T-helper 2 cell treated with Interferon-gamma antibody and Interleukin-4, amounts not matched to agents 100 ng/mL and 5 ng/mL, for 36 hours (primary cell): ENCODE results near the gene SLC44A1. TPM values are rescaled to one million over a fixed set of nuclear protein-coding genes. Genes with fewer than 3 reads are reported as not detected.

Experiments used
- intact Hi-C: fragments of 100-400 bp; cut with micrococcal nuclease; formaldehyde crosslinking; loops from one replicate; pipeline ENCODE4 v1.15.1; 2023
- total RNA-seq: library from RNA; stranded (reverse); gene quantifications from 2 replicates; pipeline ENCODE4 v1.2.3, GENCODE V29; 2022

SLC44A1 gene
- total RNA-seq, 1 donor from 2014 or later = 4.2 TPM

- intact Hi-C loops = no loop called here
Observed at GRCh38 chr9:105269593-105269992, 25.1 kb downstream of the SLC44A1 start.

- intact Hi-C loops = no loop called here
Observed at GRCh38 chr9:105270711-105271110, 26.3 kb downstream of the SLC44A1 start.

GRCh38 chr9:105273731-105274130, 29.3 kb downstream of the SLC44A1 start:
- intact Hi-C loops = no loop called here

- intact Hi-C loops = no loop called here
Observed at GRCh38 chr9:105275111-105275510, 30.7 kb downstream of the SLC44A1 start.

- intact Hi-C loops = no loop called here
Observed at GRCh38 chr9:105275938-105276337, 31.5 kb downstream of the SLC44A1 start.

GRCh38 chr9:105278751-105279150, 34.3 kb downstream of the SLC44A1 start:
- intact Hi-C loops = no loop called here

- intact Hi-C loops = no loop called here
Observed at GRCh38 chr9:105280691-105281090, 36.2 kb downstream of the SLC44A1 start.

GRCh38 chr9:105281272-105281671, 36.8 kb downstream of the SLC44A1 start:
- intact Hi-C loops = no loop called here

GRCh38 chr9:105281926-105282325, 37.5 kb downstream of the SLC44A1 start:
- intact Hi-C loops = no loop called here

- intact Hi-C loops = no loop called here
Observed at GRCh38 chr9:105282870-105283621, 38.6 kb downstream of the SLC44A1 start.

GRCh38 chr9:105283795-105284194, 39.3 kb downstream of the SLC44A1 start:
- intact Hi-C loops = no loop called here

GRCh38 chr9:105284463-105284862, 40.0 kb downstream of the SLC44A1 start:
- intact Hi-C loops = no loop called here

- intact Hi-C loops = no loop called here
Observed at GRCh38 chr9:105286098-105286497, 41.6 kb downstream of the SLC44A1 start.

GRCh38 chr9:105289305-105289704, 44.9 kb downstream of the SLC44A1 start:
- intact Hi-C loops = no loop called here

GRCh38 chr9:105290418-105290817, 46.0 kb downstream of the SLC44A1 start:
- intact Hi-C loops = no loop called here

GRCh38 chr9:105290954-105291353, 46.5 kb downstream of the SLC44A1 start:
- intact Hi-C loops = no loop called here

- intact Hi-C loops = no loop called here
Observed at GRCh38 chr9:105291422-105291859, 47.0 kb downstream of the SLC44A1 start.

- intact Hi-C loops = no loop called here
Observed at GRCh38 chr9:105291938-105292337, 47.5 kb downstream of the SLC44A1 start.

GRCh38 chr9:105293408-105293807, 49.0 kb downstream of the SLC44A1 start:
- intact Hi-C loops = no loop called here

- intact Hi-C loops = no loop called here
Observed at GRCh38 chr9:105295201-105295550, 50.7 kb downstream of the SLC44A1 start.

- intact Hi-C loops = no loop called here
Observed at GRCh38 chr9:105295986-105296385, 51.5 kb downstream of the SLC44A1 start.

GRCh38 chr9:105296445-105296844, 52.0 kb downstream of the SLC44A1 start:
- intact Hi-C loops = no loop called here

- intact Hi-C loops = no loop called here
Observed at GRCh38 chr9:105296877-105297287, 52.4 kb downstream of the SLC44A1 start.
